ENCODE measurements around the gene ABCF3.

ABCF3 gene

DNA sequence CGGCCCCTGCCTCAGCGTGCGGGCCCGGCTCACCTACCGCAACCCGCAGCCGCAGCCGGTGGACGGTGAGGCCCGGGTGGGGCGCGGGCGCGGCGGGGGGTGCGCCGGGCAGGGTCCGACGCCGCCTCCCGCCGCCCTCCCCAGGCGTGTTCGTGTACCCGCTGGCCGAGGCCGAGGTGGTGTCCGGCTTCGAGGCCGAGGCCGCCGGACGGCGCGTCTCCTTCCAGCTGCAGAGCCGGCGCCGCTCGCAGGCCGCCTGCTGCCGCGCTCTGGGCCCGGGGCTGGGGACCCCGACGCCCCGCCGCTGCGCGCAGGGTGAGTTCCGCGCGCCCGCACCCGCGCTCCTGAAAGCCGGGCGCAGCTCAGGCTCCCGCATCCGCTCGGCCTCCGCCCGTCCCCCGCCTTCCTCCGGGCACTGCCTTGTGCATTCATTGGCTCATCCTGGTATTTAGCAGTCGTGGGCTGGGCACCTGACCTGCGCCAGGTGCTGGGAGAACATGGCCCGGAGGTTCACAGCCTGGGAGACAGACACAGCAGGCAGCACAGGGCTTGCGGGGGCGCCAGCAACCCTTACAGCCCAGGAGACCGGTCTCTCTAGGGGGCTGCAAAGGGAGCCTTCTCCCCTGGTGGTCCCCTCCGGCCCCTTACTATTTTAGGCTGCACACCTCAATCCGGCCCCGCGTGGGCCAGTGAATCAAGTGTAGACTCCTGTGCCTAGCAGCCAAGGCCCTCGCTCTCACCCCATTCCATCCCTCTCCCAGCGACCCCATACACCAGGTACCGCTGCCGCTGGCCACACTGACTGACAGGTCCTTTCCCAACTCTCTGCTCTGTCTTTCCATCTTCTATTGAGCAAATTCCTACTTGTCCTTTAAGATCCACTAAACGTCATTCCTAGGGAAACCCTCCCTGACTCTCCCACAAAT is 44.9 kb downstream of the ABCF3 start:
- H3K9me3 Mint-ChIP-seq: no peaks in the 10 kb centered on the region
- ATAC-seq (no peak), DNase-seq (no peak)
- peaks cover 15% of the 10 kb centered on the region for H3K4me1 Mint-ChIP-seq
- H3K27ac Mint-ChIP-seq: peak overlapping the region in 1 of 2 donors; percentile 6
- H3K27me3 Mint-ChIP-seq: peaks cover 60% of the 10 kb centered on the region
- H3K4me3 Mint-ChIP-seq: peak overlapping the region; percentile 62 to 74

DNA sequence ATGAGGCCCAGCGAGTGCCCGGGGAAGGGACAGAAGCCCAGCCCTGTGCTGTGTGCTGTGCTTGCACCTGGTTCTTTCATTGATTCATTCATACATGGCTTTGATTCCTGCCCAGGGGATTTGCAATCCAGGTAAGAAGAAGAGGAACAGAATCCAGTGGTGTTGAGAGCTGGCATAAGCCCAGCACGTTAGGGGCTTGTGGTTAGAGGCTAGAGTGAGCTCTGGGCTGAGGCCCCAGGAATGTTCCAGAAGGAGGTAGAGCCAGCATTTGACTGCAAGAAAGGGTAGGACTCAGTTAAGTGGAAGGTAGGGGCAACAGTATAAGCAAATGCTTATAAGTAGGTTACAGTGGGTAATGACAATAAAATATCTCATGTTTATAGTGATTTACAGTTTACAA is 45.7 kb downstream of the ABCF3 start:
- peaks cover 15% of the 10 kb centered on the region for H3K4me1 Mint-ChIP-seq
- peaks cover 52% of the 10 kb centered on the region for H3K27me3 Mint-ChIP-seq
- H3K4me3 Mint-ChIP-seq: peak overlapping the region; percentile 62 to 74
- no peaks in the 10 kb centered on the region for H3K9me3 Mint-ChIP-seq
- ATAC-seq: no peak
- H3K27ac Mint-ChIP-seq: no peak overlapping the region
- no peak for DNase-seq

DNA sequence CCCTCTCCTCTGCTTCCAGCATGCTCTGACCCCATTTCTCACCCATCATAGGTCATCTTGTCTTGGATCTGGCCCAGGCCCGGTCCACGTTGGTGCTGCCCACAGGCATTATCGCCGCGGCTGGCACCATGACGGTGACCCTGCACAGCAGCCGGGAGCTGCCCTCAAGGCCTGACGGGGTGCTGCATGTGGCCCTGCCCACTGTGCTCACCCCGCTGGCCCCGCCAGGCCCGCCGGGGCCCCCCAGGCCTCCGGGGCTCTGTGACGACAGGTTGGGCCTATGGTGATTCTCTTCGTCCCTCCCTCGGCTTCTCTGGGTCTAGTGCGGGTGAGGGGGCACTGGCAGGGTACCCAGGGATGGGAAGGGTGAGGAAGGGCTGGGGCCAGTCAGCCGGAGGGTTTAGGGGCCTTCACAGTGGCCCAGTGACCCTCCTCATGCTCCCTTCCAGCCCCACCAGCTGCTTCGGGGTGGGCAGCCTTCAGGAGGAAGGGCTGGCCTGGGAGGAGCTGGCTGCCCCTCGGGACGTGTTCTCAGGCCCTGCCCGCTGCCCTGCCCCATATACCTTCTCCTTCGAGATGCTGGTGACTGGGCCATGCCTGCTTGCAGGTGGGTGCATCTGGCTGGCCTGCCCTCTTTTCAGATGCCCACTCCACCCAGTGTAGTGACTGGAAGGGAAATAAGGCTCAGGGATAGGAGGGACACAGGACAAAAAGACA is 47.3 kb downstream of the ABCF3 start:
- no peak for DNase-seq
- no peak for ATAC-seq
- no peak overlapping the region for H3K27ac Mint-ChIP-seq
- H3K4me3 Mint-ChIP-seq: no peak overlapping the region
- H3K27me3 Mint-ChIP-seq: peaks cover 38% of the 10 kb centered on the region
- peaks cover 15% of the 10 kb centered on the region for H3K4me1 Mint-ChIP-seq
- no peaks in the 10 kb centered on the region for H3K9me3 Mint-ChIP-seq

DNA sequence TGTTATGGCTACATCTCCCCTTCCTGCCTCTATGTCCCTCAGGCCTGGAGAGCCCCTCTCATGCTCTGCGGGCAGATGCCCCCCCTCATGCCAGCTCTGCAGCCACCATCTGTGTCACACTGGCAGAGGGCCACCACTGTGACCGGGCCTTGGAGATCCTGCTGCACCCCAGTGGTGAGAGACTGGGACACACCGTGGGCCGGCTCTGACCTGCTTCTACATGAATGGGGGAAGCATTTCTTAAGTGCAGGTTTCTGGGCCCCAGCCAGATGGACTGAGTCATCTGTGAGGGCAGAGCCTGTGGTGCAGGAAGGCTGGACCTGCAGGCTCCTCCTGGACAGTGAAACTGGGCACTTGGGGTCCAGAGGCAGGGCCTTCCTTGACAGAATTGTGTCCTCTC is 48.2 kb downstream of the ABCF3 start:
- no peak overlapping the region for H3K27ac Mint-ChIP-seq
- peaks cover 10% of the 10 kb centered on the region for H3K4me1 Mint-ChIP-seq
- DNase-seq: no peak
- no peak for ATAC-seq
- H3K4me3 Mint-ChIP-seq: no peak overlapping the region
- peaks cover 29% of the 10 kb centered on the region for H3K27me3 Mint-ChIP-seq
- no peaks in the 10 kb centered on the region for H3K9me3 Mint-ChIP-seq

DNA sequence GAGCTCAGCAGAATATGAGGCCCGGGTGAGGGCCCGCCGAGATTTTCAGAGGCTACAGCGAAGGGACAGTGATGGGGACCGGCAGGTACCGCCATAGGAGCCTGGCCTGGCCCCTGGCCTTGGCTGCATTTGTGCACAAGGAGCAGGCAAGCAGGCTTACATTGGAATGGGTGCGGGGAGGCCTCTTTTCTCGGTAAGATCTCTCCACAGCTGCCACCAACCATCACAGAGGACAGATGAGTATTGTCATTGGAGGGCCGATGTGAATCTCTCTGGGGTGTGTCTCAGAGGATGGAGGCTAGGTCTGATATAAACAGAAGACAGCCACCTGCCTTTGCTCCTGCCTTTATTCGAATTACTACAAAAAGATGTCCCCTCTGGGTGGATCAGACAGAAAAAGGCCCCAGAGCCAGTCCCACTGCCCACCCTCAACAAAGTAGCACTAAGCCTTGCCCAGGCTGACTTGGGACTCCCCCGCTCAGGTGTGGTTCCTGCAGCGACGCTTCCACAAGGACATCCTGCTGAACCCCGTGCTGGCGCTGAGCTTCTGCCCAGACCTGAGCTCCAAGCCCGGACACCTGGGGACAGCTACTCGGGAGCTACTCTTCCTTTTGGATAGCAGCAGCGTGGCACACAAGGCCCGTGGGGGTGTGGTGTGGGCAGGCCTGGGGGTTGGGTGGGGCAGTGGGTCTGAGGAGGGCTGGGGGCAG is 48.8 kb downstream of the ABCF3 start:
- Mint-ChIP-seq H3K9me3 (no peaks in the 10 kb centered on the region), H3K4me1 (peaks cover 10% of the 10 kb centered on the region), H3K27ac (no peak overlapping the region), H3K27me3 (peaks cover 28% of the 10 kb centered on the region), H3K4me3 (no peak overlapping the region)
- ATAC-seq: no peak
- no peak for DNase-seq

DNA sequence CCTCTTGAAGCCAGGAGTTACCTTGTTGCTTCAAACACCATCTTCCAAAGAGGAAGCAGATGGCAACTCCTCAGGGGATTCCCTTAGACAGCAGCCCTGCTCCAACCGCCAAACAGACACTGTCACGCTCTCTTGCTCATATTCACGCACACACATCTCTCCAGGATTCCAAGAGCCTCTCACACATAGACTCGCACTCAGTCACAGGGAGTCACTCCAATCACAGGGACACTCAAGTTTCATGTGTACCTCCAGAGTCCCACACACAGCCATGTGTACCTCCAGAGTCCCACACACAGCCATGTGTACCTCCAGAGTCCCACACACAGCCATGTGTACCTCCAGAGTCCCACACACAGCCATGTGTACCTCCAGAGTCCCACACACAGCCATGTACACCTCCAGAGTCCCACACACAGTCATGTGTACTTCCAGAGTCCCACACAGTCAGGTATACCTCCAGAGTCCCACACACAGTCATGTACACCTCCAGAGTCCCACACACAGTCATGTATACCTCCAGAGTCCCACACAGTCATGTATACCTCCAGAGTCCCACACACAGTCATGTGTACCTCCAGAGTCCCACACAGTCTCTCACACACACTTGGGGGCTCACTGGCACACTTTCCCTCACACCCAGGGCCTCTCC is 49.5 kb downstream of the ABCF3 start:
- Mint-ChIP-seq H3K4me3 (no peak overlapping the region), H3K4me1 (peaks cover 10% of the 10 kb centered on the region), H3K27me3 (peaks cover 28% of the 10 kb centered on the region), H3K27ac (no peak overlapping the region), H3K9me3 (no peaks in the 10 kb centered on the region)
- no peak for ATAC-seq
- no peak for DNase-seq

DNA sequence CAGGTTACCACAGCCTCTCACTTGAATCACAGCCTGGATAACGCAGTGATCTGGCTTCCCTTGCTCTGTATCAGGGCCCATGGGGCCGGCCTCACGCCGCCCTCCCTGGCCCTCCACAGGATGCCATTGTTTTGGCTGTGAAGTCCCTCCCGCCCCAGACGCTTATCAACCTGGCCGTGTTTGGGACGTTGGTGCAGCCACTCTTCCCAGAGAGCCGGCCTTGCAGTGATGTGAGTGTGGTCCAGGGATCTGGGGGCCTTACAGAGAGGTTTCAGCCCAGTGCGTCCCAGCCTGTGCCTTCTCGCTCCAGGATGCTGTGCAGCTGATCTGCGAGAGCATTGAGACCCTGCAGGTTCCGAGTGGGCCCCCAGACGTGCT is 50.0 kb downstream of the ABCF3 start:
- no peak for ATAC-seq
- Mint-ChIP-seq H3K4me3 (no peak overlapping the region), H3K27ac (no peak overlapping the region), H3K9me3 (no peaks in the 10 kb centered on the region), H3K27me3 (peaks cover 24% of the 10 kb centered on the region), H3K4me1 (peaks cover 6% of the 10 kb centered on the region)
- no peak for DNase-seq

DNA sequence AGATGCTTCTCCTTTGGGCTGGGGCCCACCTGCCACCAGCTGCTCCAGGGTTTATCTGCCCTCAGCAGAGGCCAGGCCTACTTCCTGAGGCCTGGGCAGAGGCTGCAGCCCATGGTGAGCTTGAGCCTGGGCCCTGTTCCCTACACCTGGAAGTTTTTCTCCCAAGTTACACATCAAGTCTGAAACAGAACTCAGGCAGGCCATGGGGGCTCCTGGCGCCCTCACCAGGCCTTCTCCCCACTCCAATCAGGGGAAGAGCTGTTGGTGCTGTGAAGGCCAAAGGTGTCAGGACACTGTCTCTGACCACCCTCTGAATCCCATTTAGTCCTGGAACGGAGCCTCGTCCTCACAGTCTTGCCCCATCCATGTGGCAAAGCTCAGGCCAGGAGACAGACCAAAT is 50.6 kb downstream of the ABCF3 start:
- ATAC-seq: no peak
- Mint-ChIP-seq H3K9me3 (no peaks in the 10 kb centered on the region), H3K27ac (no peak overlapping the region), H3K4me1 (no peaks in the 10 kb centered on the region), H3K27me3 (peaks cover 17% of the 10 kb centered on the region), H3K4me3 (no peak overlapping the region)
- no peak for DNase-seq

DNA sequence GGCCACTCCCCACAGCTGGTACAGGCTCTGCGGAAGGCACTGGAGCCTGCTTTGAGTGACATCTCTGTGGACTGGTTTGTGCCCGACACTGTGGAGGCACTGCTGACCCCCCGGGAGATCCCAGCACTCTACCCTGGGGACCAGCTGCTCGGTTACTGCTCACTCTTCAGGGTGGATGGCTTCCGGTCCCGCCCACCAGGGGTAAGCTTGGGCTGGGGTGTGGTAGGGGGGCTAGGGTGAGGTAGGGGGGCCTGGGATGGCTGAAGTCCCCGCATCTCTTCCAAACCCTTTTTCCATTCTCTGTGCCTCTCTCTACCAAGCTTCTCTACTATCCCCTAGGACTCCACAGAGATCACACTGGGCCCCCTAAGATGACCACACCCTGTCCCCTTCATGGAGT is 51.2 kb downstream of the ABCF3 start:
- H3K27me3 Mint-ChIP-seq: peaks cover 12% of the 10 kb centered on the region
- no peaks in the 10 kb centered on the region for H3K9me3 Mint-ChIP-seq
- H3K4me1 Mint-ChIP-seq: no peaks in the 10 kb centered on the region
- DNase-seq (no peak), ATAC-seq (no peak)
- no peak overlapping the region for H3K4me3 Mint-ChIP-seq
- H3K27ac Mint-ChIP-seq: no peak overlapping the region

DNA sequence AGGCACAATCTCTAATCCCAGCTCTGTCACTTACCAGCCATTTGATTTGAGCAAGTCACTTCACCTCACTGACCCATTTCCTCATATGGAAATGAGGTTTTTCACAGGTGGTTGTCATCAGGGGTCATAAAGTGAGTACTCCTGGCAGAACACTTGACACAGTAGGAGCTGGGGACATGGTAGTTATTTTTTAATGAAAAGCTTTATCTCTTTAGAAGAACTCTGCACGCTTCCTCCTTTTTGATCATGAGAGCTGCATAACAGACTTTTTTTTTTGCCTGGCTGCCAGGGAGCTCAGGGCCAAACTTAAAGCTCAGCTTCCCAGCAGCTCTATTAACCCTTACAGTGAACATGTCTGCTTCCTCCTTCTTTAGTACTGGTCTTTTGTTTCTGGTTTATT is 51.8 kb downstream of the ABCF3 start:
- DNase-seq: no peak
- Mint-ChIP-seq H3K27me3 (peaks cover 6% of the 10 kb centered on the region), H3K4me1 (no peaks in the 10 kb centered on the region), H3K9me3 (no peaks in the 10 kb centered on the region), H3K27ac (no peak overlapping the region), H3K4me3 (no peak overlapping the region)
- no peak for ATAC-seq

DNA sequence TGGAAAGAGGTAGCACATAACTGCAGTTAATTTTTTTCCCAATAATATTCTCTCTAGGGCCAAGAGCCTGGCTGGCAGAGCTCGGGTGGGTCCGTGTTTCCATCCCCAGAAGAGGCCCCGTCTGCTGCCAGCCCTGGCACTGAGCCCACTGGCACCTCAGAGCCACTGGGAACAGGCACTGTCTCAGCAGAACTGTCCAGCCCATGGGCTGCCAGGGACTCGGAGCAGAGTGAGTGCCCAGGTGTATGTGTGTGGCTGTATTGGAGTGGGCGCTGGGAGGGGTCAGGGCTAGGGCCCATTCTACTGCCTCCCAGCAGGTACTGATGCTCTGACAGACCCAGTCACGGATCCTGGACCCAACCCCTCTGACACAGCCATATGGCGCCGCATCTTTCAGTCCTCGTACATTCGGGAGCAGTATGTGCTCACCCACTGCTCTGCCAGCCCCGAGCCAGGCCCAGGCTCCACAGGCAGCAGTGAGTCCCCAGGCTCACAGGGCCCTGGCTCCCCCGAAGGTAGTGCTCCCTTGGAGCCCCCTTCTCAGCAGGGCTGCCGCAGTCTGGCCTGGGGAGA is 52.3 kb downstream of the ABCF3 start:
- no peaks in the 10 kb centered on the region for H3K4me1 Mint-ChIP-seq
- no peaks in the 10 kb centered on the region for H3K9me3 Mint-ChIP-seq
- no peak for ATAC-seq
- no peak for DNase-seq
- peak overlapping the region in 1 of 2 donors; percentile 7 for H3K27ac Mint-ChIP-seq
- H3K4me3 Mint-ChIP-seq: no peak overlapping the region
- H3K27me3 Mint-ChIP-seq: peaks cover under 1% of the 10 kb centered on the region

DNA sequence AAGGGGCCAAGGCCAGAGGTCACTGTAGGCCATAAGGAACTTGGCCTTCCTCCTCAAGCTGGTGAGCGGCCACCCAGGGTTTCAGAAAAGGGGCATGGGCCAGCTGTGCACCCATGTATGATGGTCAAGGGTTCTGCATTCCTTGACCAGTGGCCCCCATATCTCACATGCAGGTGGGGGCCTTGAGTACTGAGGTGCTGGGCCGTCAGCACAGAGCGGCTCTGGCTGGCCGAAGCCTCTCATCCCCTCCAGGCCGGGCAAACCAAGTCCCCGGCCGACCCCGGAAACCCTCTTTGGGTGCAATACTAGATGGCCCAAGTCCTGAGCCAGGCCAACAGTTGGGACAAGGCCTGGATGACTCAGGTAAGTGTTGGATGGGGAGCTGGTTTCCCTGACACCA is 53.2 kb downstream of the ABCF3 start:
- ATAC-seq: no peak
- no peak overlapping the region for H3K4me3 Mint-ChIP-seq
- H3K27ac Mint-ChIP-seq: no peak overlapping the region
- H3K27me3 Mint-ChIP-seq: no peaks in the 10 kb centered on the region
- no peak for DNase-seq
- H3K4me1 Mint-ChIP-seq: no peaks in the 10 kb centered on the region
- H3K9me3 Mint-ChIP-seq: no peaks in the 10 kb centered on the region

DNA sequence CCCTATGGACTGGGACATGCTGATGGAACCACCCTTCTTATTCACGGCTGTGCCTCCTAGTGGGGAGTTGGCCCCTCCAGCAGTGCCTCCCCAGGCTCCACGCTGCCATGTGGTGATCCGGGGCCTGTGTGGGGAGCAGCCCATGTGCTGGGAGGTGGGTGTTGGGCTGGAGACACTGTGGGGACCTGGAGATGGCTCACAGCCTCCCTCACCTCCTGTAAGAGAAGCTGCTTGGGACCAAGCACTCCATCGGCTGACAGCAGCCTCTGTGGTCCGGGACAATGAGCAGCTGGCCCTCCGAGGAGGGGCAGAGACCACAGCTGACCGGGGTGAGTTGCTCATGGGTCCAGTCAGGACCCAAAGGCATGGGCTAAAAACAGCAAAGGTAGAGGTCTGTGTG is 53.7 kb downstream of the ABCF3 start:
- Mint-ChIP-seq H3K4me1 (no peaks in the 10 kb centered on the region), H3K4me3 (no peak overlapping the region), H3K27ac (no peak overlapping the region), H3K9me3 (no peaks in the 10 kb centered on the region), H3K27me3 (no peaks in the 10 kb centered on the region)
- DNase-seq (no peak), ATAC-seq (no peak)

DNA sequence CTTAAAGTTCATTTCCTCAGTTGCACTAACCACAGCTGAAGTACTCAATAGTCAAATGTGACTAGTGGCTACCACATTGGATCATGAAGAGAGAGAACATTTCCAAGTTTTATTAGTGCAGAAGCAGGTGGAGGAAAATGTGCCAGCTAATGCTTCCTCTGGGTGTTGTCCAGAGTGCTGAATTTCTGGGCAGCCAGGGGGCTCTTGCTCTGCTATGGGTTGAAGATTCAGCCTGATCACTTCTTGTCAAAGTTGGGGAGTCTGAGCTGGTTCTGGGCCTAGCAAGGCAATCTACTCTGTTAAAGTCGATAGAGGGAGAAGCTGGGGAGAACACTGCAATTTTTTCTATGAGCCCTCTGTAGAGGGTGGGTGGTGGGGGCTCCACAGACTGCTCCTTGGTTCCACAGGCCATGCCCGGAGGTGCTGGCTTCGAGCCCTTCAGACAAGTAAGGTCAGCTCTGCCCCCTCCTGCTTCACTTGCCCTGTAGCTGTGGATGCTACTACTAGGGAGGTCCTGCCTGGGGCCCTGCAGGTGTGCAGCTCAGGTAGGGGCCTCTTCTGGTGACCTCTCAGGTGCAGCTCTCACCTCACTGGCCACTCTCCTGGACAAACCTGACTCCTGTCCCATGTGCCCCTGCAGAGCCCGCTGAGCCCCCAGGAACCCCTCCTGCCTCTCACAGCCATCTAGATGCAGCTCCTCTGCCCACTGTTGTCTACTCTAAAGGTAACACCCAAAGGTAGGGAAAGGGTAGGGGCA is 54.6 kb downstream of the ABCF3 start:
- no peaks in the 10 kb centered on the region for H3K27me3 Mint-ChIP-seq
- no peaks in the 10 kb centered on the region for H3K4me1 Mint-ChIP-seq
- no peak overlapping the region for H3K4me3 Mint-ChIP-seq
- no peak overlapping the region for H3K27ac Mint-ChIP-seq
- no peaks in the 10 kb centered on the region for H3K9me3 Mint-ChIP-seq
- DNase-seq: no peak
- peak; percentile 16 for ATAC-seq

DNA sequence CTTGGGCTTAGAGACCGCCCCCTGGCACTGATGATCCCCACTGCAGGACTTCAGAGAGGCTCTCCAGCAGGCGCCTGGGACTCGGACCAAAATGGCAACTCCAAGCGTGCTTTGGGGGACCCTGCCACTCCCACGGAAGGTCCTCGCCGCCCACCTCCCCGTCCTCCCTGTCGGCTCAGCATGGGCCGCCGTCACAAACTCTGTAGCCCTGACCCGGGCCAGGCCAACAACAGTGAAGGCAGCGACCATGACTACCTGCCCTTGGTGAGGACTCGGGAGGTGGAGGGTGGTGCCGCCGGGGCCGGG is 55.1 kb downstream of the ABCF3 start:
- Mint-ChIP-seq H3K4me1 (peaks cover 5% of the 10 kb centered on the region), H3K27ac (no peak overlapping the region), H3K4me3 (no peak overlapping the region), H3K27me3 (no peaks in the 10 kb centered on the region), H3K9me3 (no peaks in the 10 kb centered on the region)
- ATAC-seq (peak; percentile 7), DNase-seq (no peak)

All from stimulated activated naive CD8-positive, alpha-beta T cell treated with anti-CD3 and anti-CD28 coated beads, Interleukin-15, amount 100 ng/mL, for 72 hours (primary cell).